DND-41 (cell line): ENCODE data around the gene HBA2.

Experiments
- ATAC-seq: fragments of 200-7000 bp; cut with Tn5 transposase; 3 replicates; pipeline ENCODE4 v1.9.1; 2021; ENCODE audit warnings: low read depth; ENCODE audit not compliant: insufficient read depth
- DNase-seq: peaks from one replicate; pipeline ENCODE4 v3.0.0-alpha.2; 2020
- H2AFZ ChIP-seq: 2 replicates; pipeline ENCODE4 v1.6.0; 2012; ENCODE audit warnings: low read depth, low read length
- H3K27ac ChIP-seq: 2 replicates; pipeline ENCODE4 v1.5.1; 2012; ENCODE audit warnings: low read length, inconsistent platforms
- H3K27me3 ChIP-seq: fragments of 200-600 bp; sonication (generic); 2 replicates; pipeline ENCODE4 v1.6.0; 2012; ENCODE audit warnings: low read length, mild to moderate bottlenecking, inconsistent platforms; ENCODE audit not compliant: insufficient read depth, poor library complexity
- H3K36me3 ChIP-seq: 2 replicates; pipeline ENCODE4 v1.5.1; 2012; ENCODE audit warnings: low read length, inconsistent platforms; ENCODE audit not compliant: insufficient read depth
- H3K4me1 ChIP-seq: 2 replicates; pipeline ENCODE4 v1.5.1; 2012; ENCODE audit warnings: mild to moderate bottlenecking, low read length; ENCODE audit not compliant: insufficient read depth
- H3K4me2 ChIP-seq: 2 replicates; pipeline ENCODE4 v1.6.0; 2012; ENCODE audit warnings: mild to moderate bottlenecking, moderate library complexity, low read length, inconsistent platforms; ENCODE audit not compliant: insufficient read depth
- H3K4me3 ChIP-seq, 2 experiments: fragments of 200-600 bp in 1 of 2; shearing (Covaris generic) in 1 of 2; 2 replicates each; pipeline ENCODE4 v1.5.1; 2012 to 2016; ENCODE audit warnings: inconsistent platforms in 2 of 2, low read length in 2 of 2, mild to moderate bottlenecking in 2 of 2, low read depth in 1 of 2, moderate library complexity in 1 of 2
- H3K79me2 ChIP-seq: 2 replicates; pipeline ENCODE4 v1.6.0; 2012; ENCODE audit warnings: low read length, inconsistent platforms; ENCODE audit not compliant: insufficient read depth
- H3K9ac ChIP-seq: 2 replicates; pipeline ENCODE4 v1.6.0; 2012; ENCODE audit warnings: low read depth, mild to moderate bottlenecking, inconsistent platforms, low read length, moderate library complexity
- H3K9me3 ChIP-seq: 2 replicates; pipeline ENCODE4 v1.5.1; 2012; ENCODE audit warnings: low read length, moderate library complexity, mild to moderate bottlenecking, inconsistent platforms; ENCODE audit not compliant: insufficient read depth, severe bottlenecking
- H4K20me1 ChIP-seq: 2 replicates; pipeline ENCODE4 v1.6.0; 2012; ENCODE audit warnings: low read length; ENCODE audit not compliant: insufficient read depth
- CTCF ChIP-seq: IDR thresholded peaks from 2 replicates; pipeline ENCODE4 v1.5.1; 2012; ENCODE audit warnings: borderline replicate concordance, low read length, moderate library complexity, mild to moderate bottlenecking; ENCODE audit not compliant: poor library complexity, severe bottlenecking; ENCODE audit errors: extremely low read depth
- EZH2 ChIP-seq: IDR thresholded peaks from 3 replicates; pipeline ENCODE4 v1.6.1; 2012; ENCODE audit warnings: borderline replicate concordance, low read depth, mild to moderate bottlenecking, moderate library complexity, low read length, inconsistent platforms; ENCODE audit not compliant: severe bottlenecking

HBA2 gene

GRCh38 chr16:177981-178667 lies 5.4 kb downstream of the HBA2 start:
- H3K36me3 ChIP-seq: no peaks in the 10 kb centered on the region
- no peaks in the 10 kb centered on the region for H3K9me3 ChIP-seq
- ATAC-seq: no peak
- H3K4me3 ChIP-seq: no peak overlapping the region
- TF ChIP-seq EZH2: no peak
- TF ChIP-seq CTCF: no peak
- H3K4me2 ChIP-seq: no peak overlapping the region
- H3K79me2 ChIP-seq: no peaks in the 10 kb centered on the region
- H3K27me3 ChIP-seq: no peaks in the 10 kb centered on the region
- H2AFZ ChIP-seq: no peak overlapping the region
- DNase-seq: no peak
- peaks cover 11% of the 10 kb centered on the region for H3K4me1 ChIP-seq
- peaks cover 7% of the 10 kb centered on the region; the same call in 1 of the 2 replicates for H4K20me1 ChIP-seq
- no peak overlapping the region for H3K27ac ChIP-seq
- H3K9ac ChIP-seq: no peak overlapping the region

GRCh38 chr16:178668-179015 lies 6.0 kb downstream of the HBA2 start:
- Histone ChIP-seq H3K9ac (no peak overlapping the region), H3K4me3 (no peak overlapping the region), H2AFZ (no peak overlapping the region), H4K20me1 (peaks cover 7% of the 10 kb centered on the region; the same call in 1 of the 2 replicates), H3K36me3 (no peaks in the 10 kb centered on the region), H3K79me2 (no peaks in the 10 kb centered on the region), H3K4me1 (peaks cover 11% of the 10 kb centered on the region), H3K4me2 (no peak overlapping the region), H3K9me3 (no peaks in the 10 kb centered on the region), H3K27ac (no peak overlapping the region), H3K27me3 (no peaks in the 10 kb centered on the region)
- TF ChIP-seq CTCF (no peak), EZH2 (no peak)
- DNase-seq (no peak), ATAC-seq (no peak)

GRCh38 chr16:179211-180092 lies 6.8 kb downstream of the HBA2 start:
- Histone ChIP-seq H3K9ac (no peak overlapping the region), H3K36me3 (peaks cover 4% of the 10 kb centered on the region; the same call in 1 of the 2 replicates), H4K20me1 (peaks cover 10% of the 10 kb centered on the region; the same call in 1 of the 2 replicates), H3K9me3 (no peaks in the 10 kb centered on the region), H2AFZ (no peak overlapping the region), H3K27ac (no peak overlapping the region), H3K79me2 (no peaks in the 10 kb centered on the region), H3K4me3 (no peak overlapping the region), H3K4me2 (no peak overlapping the region), H3K4me1 (peaks cover 11% of the 10 kb centered on the region), H3K27me3 (no peaks in the 10 kb centered on the region)
- TF ChIP-seq EZH2 (no peak), CTCF (no peak)
- no peak for ATAC-seq
- DNase-seq: no peak
